Left forelimb (tissue), 1 donor: Measurements from ENCODE around the gene SMARCA4.
"Not testable (repeated sequence)": the region's sequence is repeated elsewhere in the genome, so short reads cannot be mapped to it uniquely, and the experiment has no call there.

Experiments used
- DNase-seq: peaks from one replicate; pipeline ENCODE4 v3.0.0-alpha.2; 2018; ENCODE audit warnings: low spot score

The SMARCA4 gene

DNA sequence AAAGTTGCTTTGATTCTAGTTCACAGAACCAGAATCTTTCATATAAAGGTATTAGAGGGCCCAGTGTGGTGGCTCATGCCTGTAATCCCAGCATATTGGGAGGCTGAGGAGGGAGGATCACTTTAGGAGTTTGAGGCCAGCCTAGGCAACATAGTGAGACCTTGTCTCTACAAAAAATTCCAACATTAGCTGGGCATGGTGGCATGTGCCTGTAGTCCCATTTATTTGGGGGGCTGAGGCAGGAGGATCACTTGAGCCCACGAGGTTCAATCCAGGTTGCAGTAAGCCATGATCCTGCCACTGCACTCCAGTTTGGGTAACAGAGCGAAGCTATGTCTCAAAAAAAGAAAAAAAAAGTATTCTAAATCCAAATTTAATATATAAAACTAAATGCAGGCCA is 137.5 kb downstream of the SMARCA4 start:
- no peak for DNase-seq

DNA sequence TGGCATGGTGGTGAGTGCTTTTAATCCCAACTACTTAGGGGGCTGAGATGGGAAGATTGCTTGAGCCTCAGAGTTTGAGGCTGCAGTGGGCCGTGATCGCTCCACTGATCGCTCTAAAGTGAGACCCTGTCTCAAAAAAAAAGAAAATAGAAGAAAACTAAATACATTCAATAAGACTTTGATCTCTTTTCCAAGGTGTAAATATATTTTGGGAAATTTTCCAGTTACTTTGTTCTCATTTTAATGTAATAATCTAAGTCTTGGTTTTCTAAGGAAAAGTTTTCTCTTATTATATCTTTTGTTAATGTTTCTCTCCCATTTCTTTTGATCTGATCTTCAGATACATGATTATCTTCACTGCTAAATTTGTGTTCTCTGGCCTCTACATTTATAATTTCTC is 138.0 kb downstream of the SMARCA4 start:
- DNase-seq, result no peak

DNA sequence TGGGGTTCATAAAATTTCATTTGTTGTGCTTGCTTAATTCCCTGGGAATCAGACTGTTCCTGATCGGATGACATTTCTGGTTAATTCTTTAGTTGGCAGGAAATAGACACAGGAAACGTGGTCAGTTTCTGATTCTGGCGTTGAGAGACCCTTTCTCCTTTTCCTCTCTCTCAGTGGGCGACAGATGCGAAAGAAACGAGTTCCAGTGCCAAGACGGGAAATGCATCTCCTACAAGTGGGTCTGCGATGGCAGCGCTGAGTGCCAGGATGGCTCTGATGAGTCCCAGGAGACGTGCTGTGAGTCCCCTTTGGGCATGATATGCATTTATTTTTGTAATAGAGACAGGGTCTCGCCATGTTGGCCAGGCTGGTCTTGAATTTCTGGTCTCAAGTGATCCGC is 139.2 kb downstream of the SMARCA4 start:
- no peak for DNase-seq

DNA sequence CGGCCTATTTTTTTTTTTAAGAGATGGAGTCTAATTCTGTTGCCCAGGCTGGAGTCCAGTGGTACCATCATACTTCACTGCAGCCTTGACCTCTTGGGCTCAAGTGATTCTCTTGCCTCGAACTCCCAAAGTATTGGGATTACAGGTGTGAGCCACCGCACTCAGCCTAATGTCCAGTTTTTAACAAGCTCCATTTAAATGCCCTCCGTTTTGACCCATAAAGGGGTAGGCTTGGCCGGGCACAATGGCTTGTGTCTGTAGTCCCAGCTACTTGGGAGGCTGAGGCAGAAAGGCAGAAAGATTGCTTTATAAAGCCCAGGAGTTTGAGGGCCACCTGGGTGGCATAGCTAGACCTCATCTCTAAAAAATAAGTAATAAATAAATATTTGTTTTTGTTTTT is 140.2 kb downstream of the SMARCA4 start:
- DNase-seq, result no peak

DNA sequence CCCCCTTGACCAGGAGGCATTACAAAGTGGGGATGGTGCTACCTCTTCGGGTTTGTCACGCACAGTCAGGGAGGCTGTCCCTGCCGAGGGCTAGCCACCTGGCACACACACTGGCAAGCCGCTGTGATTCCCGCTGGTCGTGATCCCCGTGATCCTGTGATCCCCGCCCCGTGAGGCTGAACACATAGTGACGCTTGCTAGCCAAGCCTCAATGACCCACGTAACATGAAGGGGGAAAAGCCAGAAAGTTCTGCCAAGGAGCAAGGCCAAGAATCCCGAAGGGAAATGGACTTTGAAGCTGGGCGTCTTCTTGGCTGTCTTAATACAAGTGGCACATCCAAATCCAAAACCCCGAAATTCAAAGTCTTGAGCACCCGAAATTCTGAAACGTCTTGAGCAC is 142.1 kb downstream of the SMARCA4 start:
- DNase-seq, result no peak

DNA sequence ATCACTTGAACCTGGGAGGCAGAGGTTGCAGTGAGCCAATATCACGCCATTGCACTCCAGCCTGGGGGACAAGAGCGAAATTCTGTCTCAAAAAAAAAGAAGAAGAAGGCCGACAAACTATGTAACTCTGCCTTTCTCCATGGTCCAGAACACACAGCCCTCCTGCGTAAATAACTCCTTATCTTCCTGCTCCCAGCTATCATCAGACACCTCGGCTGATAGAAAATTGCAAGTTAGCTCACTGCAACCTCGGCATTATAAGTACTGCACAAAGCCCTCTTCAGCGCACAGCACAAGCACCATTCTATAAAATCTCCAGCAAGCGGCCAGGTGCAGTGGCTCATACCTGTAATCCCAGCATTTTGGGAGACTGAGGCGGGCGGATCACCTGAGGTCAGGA is 142.8 kb downstream of the SMARCA4 start:
- not testable (repeated sequence) for DNase-seq

DNA sequence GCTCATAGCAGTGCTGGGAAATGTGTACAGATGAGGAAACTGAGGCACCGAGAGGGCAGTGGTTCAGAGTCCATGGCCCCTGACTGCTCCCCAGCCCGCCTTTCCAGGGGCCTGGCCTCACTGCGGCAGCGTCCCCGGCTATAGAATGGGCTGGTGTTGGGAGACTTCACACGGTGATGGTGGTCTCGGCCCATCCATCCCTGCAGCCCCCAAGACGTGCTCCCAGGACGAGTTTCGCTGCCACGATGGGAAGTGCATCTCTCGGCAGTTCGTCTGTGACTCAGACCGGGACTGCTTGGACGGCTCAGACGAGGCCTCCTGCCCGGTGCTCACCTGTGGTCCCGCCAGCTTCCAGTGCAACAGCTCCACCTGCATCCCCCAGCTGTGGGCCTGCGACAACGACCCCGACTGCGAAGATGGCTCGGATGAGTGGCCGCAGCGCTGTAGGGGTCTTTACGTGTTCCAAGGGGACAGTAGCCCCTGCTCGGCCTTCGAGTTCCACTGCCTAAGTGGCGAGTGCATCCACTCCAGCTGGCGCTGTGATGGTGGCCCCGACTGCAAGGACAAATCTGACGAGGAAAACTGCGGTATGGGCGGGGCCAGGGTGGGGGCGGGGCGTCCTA is 144.3 kb downstream of the SMARCA4 start:
- no peak for DNase-seq

DNA sequence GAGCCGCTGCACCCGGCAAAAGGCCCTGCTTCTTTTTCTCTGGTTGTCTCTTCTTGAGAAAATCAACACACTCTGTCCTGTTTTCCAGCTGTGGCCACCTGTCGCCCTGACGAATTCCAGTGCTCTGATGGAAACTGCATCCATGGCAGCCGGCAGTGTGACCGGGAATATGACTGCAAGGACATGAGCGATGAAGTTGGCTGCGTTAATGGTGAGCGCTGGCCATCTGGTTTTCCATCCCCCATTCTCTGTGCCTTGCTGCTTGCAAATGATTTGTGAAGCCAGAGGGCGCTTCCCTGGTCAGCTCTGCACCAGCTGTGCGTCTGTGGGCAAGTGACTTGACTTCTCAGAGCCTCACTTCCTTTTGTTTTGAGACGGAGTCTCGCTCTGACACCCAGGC is 145.6 kb downstream of the SMARCA4 start:
- DNase-seq, result no peak

DNA sequence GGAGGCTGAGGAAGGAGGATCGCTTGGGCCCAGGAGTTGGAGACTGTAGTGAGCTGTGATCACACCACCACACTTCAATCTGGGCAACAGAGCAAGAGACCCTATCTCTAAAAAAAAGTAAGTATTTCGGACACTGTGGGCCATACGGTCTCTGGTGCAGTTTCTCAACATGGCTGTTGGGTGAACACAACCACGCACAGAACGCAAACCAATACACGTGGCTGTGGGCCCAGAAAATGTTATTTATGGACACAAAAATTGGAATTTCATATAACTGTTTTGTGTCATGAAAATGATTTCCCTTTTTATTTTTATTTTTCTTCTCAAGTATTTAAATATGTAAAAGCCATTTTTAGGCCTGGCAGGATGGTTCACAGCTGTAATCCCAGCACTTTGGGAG is 147.9 kb downstream of the SMARCA4 start:
- no peak for DNase-seq

DNA sequence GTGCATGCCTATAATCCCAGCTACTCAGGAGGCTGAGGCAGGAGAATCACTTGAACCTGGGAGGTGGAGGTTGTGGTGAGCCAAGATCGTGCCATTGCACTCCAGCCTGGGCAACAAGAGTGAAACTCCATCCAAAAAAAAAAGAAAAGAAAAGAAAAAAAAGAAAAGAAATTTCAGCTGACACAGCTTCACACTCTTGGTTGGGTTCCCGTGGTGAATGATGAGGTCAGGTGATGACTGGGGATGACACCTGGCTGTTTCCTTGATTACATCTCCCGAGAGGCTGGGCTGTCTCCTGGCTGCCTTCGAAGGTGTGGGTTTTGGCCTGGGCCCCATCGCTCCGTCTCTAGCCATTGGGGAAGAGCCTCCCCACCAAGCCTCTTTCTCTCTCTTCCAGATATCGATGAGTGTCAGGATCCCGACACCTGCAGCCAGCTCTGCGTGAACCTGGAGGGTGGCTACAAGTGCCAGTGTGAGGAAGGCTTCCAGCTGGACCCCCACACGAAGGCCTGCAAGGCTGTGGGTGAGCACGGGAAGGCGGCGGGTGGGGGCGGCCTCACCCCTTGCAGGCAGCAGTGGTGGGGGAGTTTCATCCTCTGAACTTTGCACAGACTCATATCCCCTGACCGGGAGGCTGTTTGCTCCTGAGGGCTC is 150.4 kb downstream of the SMARCA4 start:
- DNase-seq, result no peak

DNA sequence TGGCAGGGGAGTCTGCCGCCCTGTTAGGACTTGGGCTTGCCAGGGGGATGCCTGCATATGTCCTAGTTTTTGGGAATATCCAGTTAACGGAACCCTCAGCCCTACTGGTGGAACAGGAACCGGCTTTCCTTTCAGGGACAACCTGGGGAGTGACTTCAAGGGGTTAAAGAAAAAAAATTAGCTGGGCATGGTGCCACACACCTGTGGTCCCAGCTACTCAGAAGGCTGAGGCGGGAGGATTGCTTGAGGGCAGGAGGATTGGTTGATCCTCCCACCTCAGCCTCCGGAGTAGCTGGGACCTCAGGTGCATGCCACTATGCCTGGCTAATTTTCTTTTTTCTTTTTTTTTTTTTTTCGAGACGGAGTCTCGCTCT is 150.9 kb downstream of the SMARCA4 start:
- DNase-seq, result no peak
